HG03139 (cell line): ENCODE measurements around the gene COTL1.

Experiments used
- ATAC-seq: cut with Tn5 transposase; IDR thresholded peaks from one replicate; pipeline ENCODE4 v1.9.1; 2021; ENCODE audit not compliant: unreplicated experiment

Gene COTL1

GRCh38 chr16:84617791-84618580 lies at the start of gene COTL1:
COTL1 (minus strand) TSS chr16:84618078; CDS start chr16:84617914, 164 bp downstream.
- ATAC-seq, result peak; percentile 77

- ATAC-seq, result no peak
Observed at GRCh38 chr16:84665843-84666242, 48.0 kb upstream of the COTL1 start.

DNA sequence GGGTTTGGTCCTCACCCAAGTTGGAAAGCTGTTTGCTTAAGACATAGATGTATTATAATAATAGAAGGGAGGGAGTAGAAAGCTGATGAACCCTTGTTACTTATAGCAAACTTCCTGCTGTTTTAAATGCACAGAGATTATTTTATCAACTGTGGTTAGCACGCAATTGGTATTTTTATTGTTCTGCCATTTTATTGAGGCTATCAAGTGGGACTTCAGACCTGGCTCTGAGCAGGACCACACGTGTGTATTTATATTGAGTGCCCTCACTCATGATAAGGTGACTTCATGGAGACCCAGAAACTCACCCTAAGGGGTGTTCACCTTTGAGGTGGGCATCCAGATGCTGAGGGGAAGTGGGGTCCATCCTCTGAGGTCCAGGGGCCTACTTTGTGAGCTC lies 47.5 kb upstream of the COTL1 start:
- no peak for ATAC-seq

DNA sequence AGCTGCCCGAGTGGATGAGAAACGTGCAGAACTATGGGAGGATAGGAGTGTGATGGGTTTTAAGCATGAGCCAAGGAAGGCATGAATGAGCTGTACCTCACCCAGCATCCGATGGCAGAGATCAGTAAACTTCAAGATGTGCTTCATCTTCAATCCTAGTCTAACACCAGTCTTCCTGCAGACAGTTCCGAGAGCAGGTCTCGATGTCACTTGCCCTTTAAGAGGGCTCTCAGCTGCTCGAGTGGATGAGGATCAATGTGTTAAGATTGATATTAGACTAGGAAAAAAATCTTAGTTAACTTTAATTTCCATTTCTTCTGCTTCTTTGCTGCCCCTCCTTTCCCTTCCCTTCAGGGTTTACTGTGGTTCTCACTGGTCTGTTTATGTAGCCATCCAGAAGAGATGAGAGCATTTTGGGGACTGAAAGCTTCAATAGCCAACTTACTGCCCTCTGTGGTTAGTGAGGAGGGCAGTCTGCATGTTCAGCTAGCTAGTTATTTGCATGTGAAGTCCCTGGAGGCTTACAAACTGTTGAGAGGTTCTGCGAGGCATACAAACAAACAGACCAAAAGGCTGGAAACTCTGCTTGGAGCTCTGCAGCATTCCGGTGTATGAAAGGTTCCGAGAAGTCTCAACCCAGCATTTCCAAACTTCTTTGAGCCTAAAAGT lies 45.7 kb upstream of the COTL1 start:
- ATAC-seq, result peak; percentile 73

- ATAC-seq, result no peak
Observed at GRCh38 chr16:84662471-84662870, 44.6 kb upstream of the COTL1 start.

- no peak for ATAC-seq
Observed at GRCh38 chr16:84661418-84662060, 43.7 kb upstream of the COTL1 start.

- no peak for ATAC-seq
Observed at GRCh38 chr16:84660973-84661372, 43.1 kb upstream of the COTL1 start.

GRCh38 chr16:84659656-84660300 lies 41.9 kb upstream of the COTL1 start:
- ATAC-seq, result no peak

- ATAC-seq, result no peak
Observed at GRCh38 chr16:84658690-84659089, 40.8 kb upstream of the COTL1 start.

DNA sequence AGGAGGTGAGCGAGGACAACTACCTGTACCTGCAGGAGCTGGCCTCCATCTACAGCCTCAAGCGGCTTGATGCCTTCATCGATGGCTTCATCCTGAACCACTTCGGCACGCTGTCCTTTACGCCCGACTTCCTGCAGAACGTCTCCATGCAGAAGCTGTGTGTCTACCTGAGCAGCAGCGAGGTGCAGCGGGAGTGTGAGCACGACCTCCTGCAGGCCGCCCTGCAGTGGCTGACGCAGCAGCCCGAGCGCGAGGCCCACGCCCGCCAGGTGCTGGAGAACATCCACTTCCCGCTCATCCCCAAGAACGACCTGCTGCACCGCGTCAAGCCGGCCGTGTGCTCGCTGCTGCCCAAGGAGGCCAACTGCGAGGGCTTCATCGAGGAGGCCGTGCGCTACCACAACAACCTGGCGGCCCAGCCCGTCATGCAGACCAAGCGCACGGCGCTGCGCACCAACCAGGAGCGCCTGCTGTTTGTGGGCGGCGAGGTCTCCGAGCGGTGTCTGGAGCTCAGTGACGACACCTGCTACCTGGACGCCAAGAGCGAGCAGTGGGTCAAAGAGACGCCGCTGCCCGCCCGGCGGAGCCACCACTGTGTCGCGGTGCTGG lies 39.5 kb upstream of the COTL1 start:
- ATAC-seq, result no peak

DNA sequence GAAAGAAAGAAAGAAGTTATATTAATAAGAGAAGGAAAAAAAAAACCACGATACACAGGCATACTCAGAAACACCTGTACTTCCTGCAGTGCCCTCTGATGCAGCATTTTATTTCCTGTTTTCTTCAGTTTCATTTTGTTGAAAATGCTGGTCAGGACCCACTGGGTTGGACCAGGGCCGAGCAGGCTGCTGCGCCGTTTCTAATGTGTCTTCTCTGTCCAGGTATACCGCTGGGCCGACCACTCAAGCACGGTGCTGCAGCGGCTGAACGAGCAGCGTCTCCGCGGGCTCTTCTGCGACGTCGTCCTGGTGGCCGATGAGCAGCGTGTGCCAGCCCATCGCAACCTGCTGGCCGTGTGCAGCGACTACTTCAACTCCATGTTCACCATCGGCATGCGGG lies 38.8 kb upstream of the COTL1 start:
- ATAC-seq, result no peak

DNA sequence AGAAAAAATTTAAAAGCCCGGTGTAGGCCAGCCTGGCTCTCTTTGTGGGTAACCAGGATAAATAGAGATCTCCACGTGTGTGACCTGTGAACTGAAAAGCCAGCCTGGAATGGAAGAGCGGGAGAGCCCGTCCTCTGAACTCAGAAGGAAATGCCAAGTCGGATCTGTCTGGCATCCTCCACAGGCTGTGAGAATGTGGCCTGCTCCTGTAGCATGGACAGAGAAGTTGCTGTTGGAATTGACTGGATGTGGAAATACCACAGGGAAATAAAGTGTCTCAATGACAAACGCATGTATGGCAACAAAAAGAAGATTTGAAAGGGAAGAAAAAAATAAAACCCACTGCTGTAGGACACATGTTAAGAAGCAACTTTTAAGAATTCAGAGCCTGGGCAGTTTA lies 37.1 kb upstream of the COTL1 start:
- no peak for ATAC-seq

DNA sequence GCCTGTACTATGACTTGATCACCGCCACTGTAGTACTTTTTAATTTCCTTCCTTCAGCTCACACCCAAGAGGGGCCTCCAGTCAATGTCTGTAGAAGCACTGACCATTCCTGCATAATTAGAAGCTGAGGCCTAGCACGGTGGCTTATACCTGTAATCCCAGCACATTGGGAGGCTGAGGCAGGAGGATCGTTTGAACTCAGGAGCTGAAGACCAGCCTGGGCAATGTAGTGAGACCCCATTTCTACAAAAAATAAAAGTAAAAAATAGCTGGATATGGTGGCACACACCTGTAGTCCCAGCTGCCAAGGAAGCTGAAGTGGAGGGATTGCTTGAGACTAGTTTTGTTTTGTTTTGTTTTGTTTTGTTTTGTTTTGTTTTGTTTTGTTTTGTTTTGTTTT lies 36.4 kb upstream of the COTL1 start:
- ATAC-seq, result no peak

GRCh38 chr16:84652566-84652965 lies 34.7 kb upstream of the COTL1 start:
- no peak for ATAC-seq

DNA sequence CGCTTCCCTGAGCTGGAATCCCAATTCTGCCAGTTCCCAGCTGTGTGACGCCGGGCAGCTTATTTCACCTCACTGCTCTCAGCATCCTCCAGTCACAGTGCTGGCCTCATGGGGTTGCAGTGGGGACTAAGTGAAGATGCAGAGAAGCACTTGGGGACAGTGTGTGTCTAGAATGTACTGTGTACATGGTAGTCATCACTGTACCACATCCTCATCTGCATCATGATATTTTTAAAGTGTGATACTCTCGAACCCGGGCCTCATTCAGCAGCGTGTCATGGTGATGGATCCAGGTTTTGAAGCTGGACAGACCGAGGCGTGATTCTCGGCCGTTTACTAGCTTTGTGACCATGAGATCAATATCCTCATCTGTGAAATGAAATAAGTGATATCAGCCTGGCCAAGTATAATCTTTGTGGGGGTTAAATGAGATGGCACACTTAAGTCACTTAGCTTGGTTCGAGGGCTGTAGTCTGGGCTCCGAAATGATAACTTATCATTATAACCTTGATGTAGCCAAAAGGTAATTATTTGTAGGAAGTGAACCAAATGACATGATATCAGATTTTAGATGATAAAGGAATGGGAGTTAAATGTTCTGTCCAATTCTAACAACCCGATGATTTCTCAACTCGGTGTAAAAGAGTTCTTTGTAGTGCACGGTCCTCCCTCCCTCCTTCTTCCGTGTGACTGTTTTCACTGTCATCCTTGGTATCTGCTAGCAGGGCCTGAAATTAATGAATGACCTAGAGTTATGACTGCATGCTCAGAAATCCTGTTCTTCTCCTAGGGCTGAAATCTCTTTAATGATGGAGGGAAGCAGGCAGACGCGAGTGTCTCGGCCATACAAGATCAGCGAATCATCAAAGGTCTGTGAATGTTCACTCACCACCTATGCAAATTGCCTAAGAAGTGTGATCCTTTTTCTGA lies 32.4 kb upstream of the COTL1 start:
- ATAC-seq, result no peak

- no peak for ATAC-seq
Observed at GRCh38 chr16:84649511-84649861, 31.6 kb upstream of the COTL1 start.

DNA sequence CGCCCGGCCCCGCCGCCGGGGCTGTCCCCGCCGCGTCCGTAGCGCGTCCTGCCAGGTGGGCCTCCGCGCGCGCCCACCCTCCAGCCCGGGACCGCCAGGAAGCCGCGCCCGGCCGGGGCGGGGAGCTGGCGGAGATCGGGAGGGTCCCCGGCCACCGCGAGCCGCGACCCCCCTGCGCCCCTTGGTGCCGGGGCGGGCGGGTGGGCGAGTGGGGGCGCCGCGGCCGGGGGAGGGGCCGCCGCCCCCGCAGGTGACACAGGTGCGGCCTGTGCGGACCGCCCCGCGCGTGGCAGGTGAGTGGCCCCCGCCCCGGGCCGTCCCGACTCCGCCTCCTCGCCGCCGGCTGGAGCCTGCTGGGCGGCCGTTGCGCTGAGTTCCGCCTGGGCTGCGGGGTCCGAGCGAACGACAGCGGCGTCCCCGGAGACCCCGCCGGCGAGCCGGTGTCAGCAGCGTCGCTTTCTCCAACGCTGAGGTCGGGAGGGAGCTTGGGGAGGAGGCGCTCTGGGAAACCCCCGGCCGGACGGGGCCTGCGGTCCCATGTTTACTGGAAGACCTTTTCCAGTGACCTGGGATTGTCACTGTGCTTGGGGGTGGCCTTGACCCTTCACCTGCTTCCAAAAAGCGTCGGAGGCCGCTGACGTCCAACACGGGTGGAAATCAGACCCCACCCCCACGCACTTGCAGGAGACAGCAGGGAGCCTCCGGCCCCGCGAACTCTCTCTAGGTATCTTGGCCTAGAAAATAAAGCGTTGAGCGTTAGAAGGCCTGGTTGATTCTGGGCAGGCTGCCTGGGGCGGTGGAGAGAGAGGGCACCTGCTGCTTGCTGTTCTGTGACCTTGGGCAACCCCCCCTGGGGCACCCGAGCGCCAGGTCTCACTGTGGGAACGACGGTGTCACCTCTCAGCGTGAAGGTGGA lies 31.0 kb upstream of the COTL1 start:
- peak; percentile 60 for ATAC-seq

- ATAC-seq, result peak; percentile 69
Observed at GRCh38 chr16:84647828-84648594, 30.1 kb upstream of the COTL1 start, which contains the start of gene KLHL36. KLHL36 (plus strand) TSS chr16:84648511; CDS start chr16:84650868, 2,357 bp downstream.
